Skeletal muscle satellite cell (primary cell): Measurements from ENCODE around the gene PTPN13.

Source experiments
- H3K27me3 ChIP-seq: 2 replicates; pipeline ENCODE4 v1.7.0; 2013; ENCODE audit warnings: low read length; ENCODE audit not compliant: control insufficient read depth, insufficient read depth
- H3K36me3 ChIP-seq: 2 replicates; pipeline ENCODE4 v1.7.0; 2013; ENCODE audit warnings: mild to moderate bottlenecking, control low read depth, low read length; ENCODE audit not compliant: insufficient read depth
- H3K4me1 ChIP-seq: 2 replicates; pipeline ENCODE4 v1.7.0; 2013; ENCODE audit warnings: low read length; ENCODE audit not compliant: control insufficient read depth, insufficient read depth
- H3K4me2 ChIP-seq: 2 replicates; pipeline ENCODE4 v1.7.0; 2013; ENCODE audit warnings: mild to moderate bottlenecking, low read length
- H3K4me3 ChIP-seq: 2 replicates; pipeline ENCODE4 v1.7.0; 2013; ENCODE audit warnings: low read length
- H3K9ac ChIP-seq: 2 replicates; pipeline ENCODE4 v1.7.0; 2013; ENCODE audit warnings: mild to moderate bottlenecking, low read depth, low read length, moderate library complexity
- H3K9me3 ChIP-seq: replicated peaks from 2 replicates; pipeline ENCODE4 v1.7.0; 2013; ENCODE audit warnings: mild to moderate bottlenecking, control low read depth, low read length

The PTPN13 gene

DNA sequence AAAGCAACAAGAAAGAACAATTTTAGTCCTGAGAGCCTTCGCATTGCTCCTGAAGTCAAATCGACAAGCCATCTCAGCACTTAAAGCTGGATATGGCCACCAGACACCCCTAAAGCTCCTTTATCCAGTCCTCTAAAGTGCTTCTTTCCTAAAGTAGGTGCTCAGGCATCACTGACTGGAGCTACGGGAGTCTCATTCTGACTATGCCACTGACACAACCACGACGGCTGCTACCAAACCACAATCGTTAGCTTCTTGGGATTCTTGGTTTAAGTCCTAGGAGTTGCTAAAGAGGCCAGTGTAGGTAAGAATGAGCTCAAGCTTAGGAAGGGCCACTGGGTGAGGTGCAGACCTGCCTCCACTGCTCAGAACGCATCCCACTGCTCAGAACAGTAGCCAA is 254.0 kb downstream of the PTPN13 start:
- H3K4me2 ChIP-seq, result no peak overlapping the region
- no peaks in the 10 kb centered on the region for H3K36me3 ChIP-seq
- H3K27me3 ChIP-seq, result peaks cover 3% of the 10 kb centered on the region
- no peak overlapping the region for H3K4me3 ChIP-seq
- no peaks in the 10 kb centered on the region for H3K4me1 ChIP-seq
- H3K9me3 ChIP-seq, result no peaks in the 10 kb centered on the region
- no peak overlapping the region for H3K9ac ChIP-seq

DNA sequence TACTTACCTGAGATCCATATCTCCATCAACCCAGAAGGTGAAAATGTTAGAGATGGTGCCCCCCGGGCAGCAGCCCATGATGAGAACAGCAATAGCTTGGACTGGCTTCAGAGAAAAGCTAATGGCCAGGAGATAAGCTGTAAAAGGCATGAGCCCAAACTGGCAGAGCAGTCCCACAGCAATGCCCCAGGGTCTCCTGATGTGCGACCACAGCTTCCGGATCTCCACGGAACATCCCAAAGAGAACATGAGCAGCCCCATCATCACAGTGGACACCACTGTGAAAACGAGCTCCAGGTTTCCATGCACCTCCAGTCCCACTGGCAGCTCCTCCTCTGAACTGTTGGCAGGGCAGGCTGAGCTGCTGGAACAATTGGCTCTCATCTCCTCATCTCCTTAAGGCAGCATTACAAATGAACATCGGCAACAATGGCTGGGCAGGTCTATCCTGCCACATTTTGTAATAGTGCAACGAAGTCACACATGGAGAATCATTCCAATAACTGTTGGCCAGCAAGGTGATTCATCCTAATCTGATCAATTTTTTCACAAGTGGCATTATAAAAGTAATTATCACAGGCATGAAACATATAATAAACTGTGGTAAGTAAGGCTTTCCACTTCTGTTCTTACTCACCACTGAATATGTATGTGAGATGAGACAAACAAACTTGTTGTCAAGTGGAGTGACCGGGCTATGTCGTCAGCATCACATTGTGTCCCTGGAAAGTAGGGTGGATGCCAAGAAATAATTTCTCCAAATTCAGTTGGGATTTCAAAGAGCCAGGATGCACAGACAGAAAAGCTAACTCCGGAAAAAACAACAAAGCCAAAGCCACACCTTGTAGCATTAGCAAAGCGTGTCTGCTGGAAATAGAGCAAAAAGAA is 254.9 kb downstream of the PTPN13 start, which contains the start of gene SLC10A6:
SLC10A6 (minus strand) TSS at position 653 of the 888 bp plus-strand sequence; CDS start at position 384, 269 bp downstream.
- Histone ChIP-seq H3K4me3 (no peak within 1 kb of the TSS), H3K27me3 (peaks cover 3% of the 10 kb centered on the region), H3K4me1 (no peaks in the 10 kb centered on the region), H3K36me3 (no peaks in the 10 kb centered on the region), H3K9ac (no peak within 1 kb of the TSS), H3K9me3 (no peaks in the 10 kb centered on the region), H3K4me2 (no peak within 1 kb of the TSS)

DNA sequence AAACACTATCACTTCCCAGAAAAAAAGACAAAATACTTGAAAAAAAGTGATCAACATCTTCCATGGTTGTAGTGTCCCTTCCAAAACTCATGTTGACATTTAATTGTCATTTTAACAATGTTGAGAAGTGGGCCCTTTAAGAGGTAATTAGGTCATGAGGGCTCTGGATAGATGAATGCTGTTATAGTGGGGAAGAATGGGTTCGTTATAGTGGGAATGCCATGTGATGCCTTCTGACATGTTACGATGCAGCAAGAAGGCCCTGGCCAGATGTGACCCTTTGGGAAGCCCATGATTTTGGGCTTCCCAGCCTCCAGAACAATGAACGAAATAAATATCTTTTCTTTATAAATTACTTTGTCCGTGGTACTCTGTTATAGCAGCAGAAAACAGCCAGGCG is 259.1 kb downstream of the PTPN13 start:
- no peak overlapping the region for H3K4me3 ChIP-seq
- no peak overlapping the region for H3K4me2 ChIP-seq
- no peaks in the 10 kb centered on the region for H3K9me3 ChIP-seq
- no peak overlapping the region for H3K9ac ChIP-seq
- peaks cover 3% of the 10 kb centered on the region for H3K27me3 ChIP-seq
- no peaks in the 10 kb centered on the region for H3K4me1 ChIP-seq
- H3K36me3 ChIP-seq, result no peaks in the 10 kb centered on the region

DNA sequence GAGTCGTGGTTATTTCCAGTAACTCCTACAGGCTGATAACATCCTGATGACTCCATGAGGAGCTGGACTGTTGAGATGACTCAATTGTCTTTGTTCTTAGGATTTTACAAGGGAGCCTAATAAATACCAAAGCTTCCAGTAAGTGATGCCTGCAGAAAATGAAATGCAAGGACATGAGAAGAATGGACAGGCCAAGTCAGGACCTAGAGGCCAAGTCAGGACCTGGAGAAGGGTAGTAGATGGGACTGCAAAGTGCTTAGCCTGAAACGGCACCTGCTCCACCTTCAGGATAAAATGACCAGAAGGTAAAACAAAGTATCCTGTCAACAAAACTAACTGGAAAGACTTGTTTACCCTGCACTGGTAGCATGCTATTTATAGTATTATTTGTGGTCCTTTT is 261.5 kb downstream of the PTPN13 start:
- Histone ChIP-seq H3K4me1 (no peaks in the 10 kb centered on the region), H3K4me3 (no peak overlapping the region), H3K27me3 (no peaks in the 10 kb centered on the region), H3K36me3 (no peaks in the 10 kb centered on the region), H3K9ac (no peak overlapping the region), H3K9me3 (no peaks in the 10 kb centered on the region), H3K4me2 (no peak overlapping the region)

DNA sequence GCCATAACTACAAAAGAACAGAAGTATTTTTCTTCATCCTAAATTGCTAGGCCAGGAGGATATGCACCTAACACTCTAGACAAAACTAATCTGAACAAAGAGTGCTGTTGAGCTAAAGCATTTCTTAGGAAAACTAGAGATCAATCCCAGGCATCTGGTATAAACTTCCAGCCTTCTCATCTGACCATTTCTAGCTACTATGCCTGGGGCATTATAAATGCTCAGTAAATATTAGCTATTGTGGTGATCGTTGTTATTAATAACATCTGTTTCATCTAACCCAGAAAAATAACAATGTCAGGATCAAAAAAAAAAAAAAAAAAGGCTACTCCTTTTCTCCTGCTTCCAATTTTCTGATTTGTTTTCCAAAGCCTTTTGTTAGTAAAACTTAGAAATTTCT is 262.8 kb downstream of the PTPN13 start:
- H3K9me3 ChIP-seq, result no peaks in the 10 kb centered on the region
- H3K4me3 ChIP-seq, result no peak overlapping the region
- no peak overlapping the region for H3K4me2 ChIP-seq
- H3K36me3 ChIP-seq, result no peaks in the 10 kb centered on the region
- H3K9ac ChIP-seq, result no peak overlapping the region
- H3K4me1 ChIP-seq, result no peaks in the 10 kb centered on the region
- H3K27me3 ChIP-seq, result no peaks in the 10 kb centered on the region

DNA sequence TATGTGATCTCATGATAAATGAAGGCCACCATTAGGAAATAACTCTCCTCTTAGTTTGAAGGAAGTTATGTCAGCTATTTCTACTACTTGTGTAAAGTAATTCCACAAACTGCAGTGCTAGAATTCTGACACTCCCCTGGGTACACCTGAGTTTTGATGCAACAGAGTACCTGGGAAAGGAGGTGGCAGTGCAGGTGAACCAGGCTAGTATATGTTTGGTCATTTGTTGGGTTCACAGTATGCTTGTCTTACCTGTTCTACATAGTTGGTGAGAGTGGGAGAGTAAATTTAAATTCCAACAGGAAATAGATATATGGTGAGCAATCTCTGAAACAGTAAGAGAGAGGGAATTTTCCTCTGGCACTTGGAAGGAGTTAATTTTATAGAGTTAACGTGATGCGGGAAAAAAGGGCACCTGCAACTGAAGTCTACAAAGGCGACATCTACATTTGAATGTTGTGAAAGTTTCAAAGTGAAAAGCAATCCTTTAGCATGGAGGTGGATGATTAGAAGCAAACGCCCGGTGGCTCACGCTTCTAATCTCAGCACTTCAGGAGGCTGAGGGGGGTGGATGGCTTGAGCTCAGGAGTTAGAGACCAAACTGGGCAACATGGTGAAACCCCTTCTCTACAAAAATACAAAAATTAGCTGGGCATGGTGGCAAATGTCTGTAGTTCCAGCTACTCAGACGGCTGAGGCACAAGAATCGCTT is 263.4 kb downstream of the PTPN13 start:
- Histone ChIP-seq H3K4me3 (no peak overlapping the region), H3K36me3 (no peaks in the 10 kb centered on the region), H3K9me3 (no peaks in the 10 kb centered on the region), H3K4me1 (no peaks in the 10 kb centered on the region), H3K4me2 (no peak overlapping the region), H3K9ac (no peak overlapping the region), H3K27me3 (no peaks in the 10 kb centered on the region)
